SK-N-SH treated with all-trans-retinoic acid at 6 μM for 48 hours (cell line): ENCODE results near the gene THADA.
"Not testable (repeated sequence)": the region's sequence is repeated elsewhere in the genome, so short reads cannot be mapped to it uniquely, and the experiment has no call there.

Source experiments
- ATAC-seq: fragments of 200-7000 bp; cut with Tn5 transposase; 3 replicates; pipeline ENCODE4 v1.9.1; 2020; ENCODE audit warnings: mild to moderate bottlenecking, moderate library complexity
- BACH2 ChIP-seq: fragments of 250-450 bp; sonication (Bioruptor Pico); IDR thresholded peaks from 2 replicates; pipeline ENCODE4 v1.9.0; 2021; ENCODE audit warnings: mild to moderate bottlenecking, borderline replicate concordance
- ESRRG ChIP-seq: fragments of 250-450 bp; sonication (Bioruptor Pico); IDR thresholded peaks from 2 replicates; pipeline ENCODE4 v1.6.1; 2021; ENCODE audit warnings: mild to moderate bottlenecking
- GLIS3 ChIP-seq: fragments of 250-450 bp; sonication (Bioruptor Pico); IDR thresholded peaks from 2 replicates; pipeline ENCODE4 v1.5.0; 2020; ENCODE audit warnings: mild to moderate bottlenecking, moderate library complexity
- OSR1 ChIP-seq: fragments of 250-450 bp; sonication (Bioruptor Pico); IDR thresholded peaks from 2 replicates; pipeline ENCODE4 v1.8.0; 2022; ENCODE audit warnings: moderate library complexity, mild to moderate bottlenecking, inconsistent platforms
- RARB ChIP-seq: fragments of 250-450 bp; sonication (Bioruptor Pico); IDR thresholded peaks from 2 replicates; pipeline ENCODE4 v1.8.0; 2021; ENCODE audit warnings: mild to moderate bottlenecking, moderate library complexity
- TCF4 ChIP-seq: fragments of 250-450 bp; sonication (Bioruptor Pico); IDR thresholded peaks from 2 replicates; pipeline ENCODE4 v1.8.0; 2021; ENCODE audit warnings: mild to moderate bottlenecking, moderate library complexity, borderline replicate concordance
- TOX ChIP-seq: fragments of 250-450 bp; sonication (Bioruptor Pico); IDR thresholded peaks from 2 replicates; pipeline ENCODE4 v1.8.0; 2021; ENCODE audit warnings: mild to moderate bottlenecking, moderate library complexity, borderline replicate concordance
- ZC3H10 ChIP-seq: fragments of 250-450 bp; sonication (Bioruptor Pico); IDR thresholded peaks from 2 replicates; pipeline ENCODE4 v1.5.1; 2021; ENCODE audit warnings: mild to moderate bottlenecking, moderate library complexity
- ZFP3 ChIP-seq: fragments of 250-450 bp; sonication (Bioruptor Pico); IDR thresholded peaks from 2 replicates; pipeline ENCODE4 v1.5.0; 2020; ENCODE audit warnings: mild to moderate bottlenecking, moderate library complexity
- ZFP30 ChIP-seq: fragments of 450-650 bp; formaldehyde crosslinking; IDR thresholded peaks from 2 replicates; pipeline ENCODE4 v1.5.0; 2022; ENCODE audit warnings: mild to moderate bottlenecking, moderate library complexity
- ZNF565 ChIP-seq: fragments of 450-650 bp; formaldehyde crosslinking; conservative IDR thresholded peaks from 2 replicates; pipeline ENCODE4 v1.5.0; 2020; ENCODE audit warnings: low read depth, mild to moderate bottlenecking, moderate library complexity
- ZNF70 ChIP-seq: fragments of 450-650 bp; formaldehyde crosslinking; IDR thresholded peaks from 2 replicates; pipeline ENCODE4 v1.5.0; 2020; ENCODE audit warnings: mild to moderate bottlenecking, moderate library complexity
- ZNF8 ChIP-seq: fragments of 450-650 bp; formaldehyde crosslinking; IDR thresholded peaks from 2 replicates; pipeline ENCODE4 v1.5.0; 2020; ENCODE audit warnings: mild to moderate bottlenecking, moderate library complexity
- TF ChIP-seq, protein P1 (sequence below): fragments of 250-450 bp; sonication (Bioruptor Pico); IDR thresholded peaks from 2 replicates; pipeline ENCODE4 v1.5.1; 2020; ENCODE audit warnings: low read depth, mild to moderate bottlenecking, moderate library complexity
- TF ChIP-seq, protein P2 (sequence below): fragments of 250-450 bp; sonication (Bioruptor Pico); IDR thresholded peaks from 2 replicates; pipeline ENCODE4 v1.5.0; 2020; ENCODE audit warnings: mild to moderate bottlenecking, moderate library complexity
- TF ChIP-seq, protein P3 (sequence below): fragments of 250-450 bp; sonication (Bioruptor Pico); IDR thresholded peaks from 2 replicates; pipeline ENCODE4 v1.5.1; 2021; ENCODE audit warnings: mild to moderate bottlenecking, moderate library complexity

The THADA gene

DNA sequence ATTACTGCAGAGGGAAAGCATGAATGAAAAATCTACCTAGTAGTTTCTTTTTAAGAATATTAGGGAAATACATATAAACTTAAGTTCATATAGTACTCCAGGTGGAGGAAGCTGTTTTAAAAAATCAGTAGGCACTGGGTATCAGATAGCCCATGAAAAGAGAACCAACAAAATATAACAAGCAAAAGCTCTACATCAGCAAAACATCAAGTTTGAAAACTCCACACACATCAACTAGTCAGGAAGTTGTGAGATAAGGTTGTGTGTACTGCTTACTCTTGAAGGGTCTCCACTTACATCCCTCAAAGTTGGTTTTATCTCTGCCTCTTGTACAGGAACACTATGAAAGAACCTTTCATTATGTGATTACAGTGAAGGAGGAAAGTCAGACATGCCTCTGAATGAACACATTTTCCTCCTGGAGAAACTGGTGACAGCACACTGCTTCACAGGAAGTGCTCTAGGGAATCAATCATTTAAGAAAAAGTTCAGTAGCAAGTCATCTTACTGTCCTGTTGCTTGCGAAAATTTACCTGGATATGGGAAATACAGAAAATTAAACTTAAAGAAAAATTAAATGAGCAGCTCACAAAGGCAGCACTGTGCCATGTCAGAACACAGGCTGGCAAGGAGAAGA, 57.7 kb downstream of the THADA start:
- ATAC-seq = no peak
- no peak for TF ChIP-seq OSR1
- TF ChIP-seq TCF4 (CRISPR knock-in tag) = no peak
- TF ChIP-seq, protein P1, sequence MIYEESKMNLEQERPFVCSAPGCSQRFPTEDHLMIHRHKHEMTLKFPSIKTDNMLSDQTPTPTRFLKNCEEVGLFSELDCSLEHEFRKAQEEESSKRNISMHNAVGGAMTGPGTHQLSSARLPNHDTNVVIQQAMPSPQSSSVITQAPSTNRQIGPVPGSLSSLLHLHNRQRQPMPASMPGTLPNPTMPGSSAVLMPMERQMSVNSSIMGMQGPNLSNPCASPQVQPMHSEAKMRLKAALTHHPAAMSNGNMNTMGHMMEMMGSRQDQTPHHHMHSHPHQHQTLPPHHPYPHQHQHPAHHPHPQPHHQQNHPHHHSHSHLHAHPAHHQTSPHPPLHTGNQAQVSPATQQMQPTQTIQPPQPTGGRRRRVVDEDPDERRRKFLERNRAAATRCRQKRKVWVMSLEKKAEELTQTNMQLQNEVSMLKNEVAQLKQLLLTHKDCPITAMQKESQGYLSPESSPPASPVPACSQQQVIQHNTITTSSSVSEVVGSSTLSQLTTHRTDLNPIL (CRISPR knock-in tag) = no peak
- TF ChIP-seq ZNF565 = no peak
- TF ChIP-seq ZC3H10 (CRISPR knock-in tag) = no peak
- TF ChIP-seq RARB (CRISPR knock-in tag) = no peak
- TF ChIP-seq TOX (CRISPR knock-in tag) = no peak
- TF ChIP-seq ZNF70 = no peak
- no peak for TF ChIP-seq ZFP3
- no peak for TF ChIP-seq GLIS3 (CRISPR knock-in tag)

DNA sequence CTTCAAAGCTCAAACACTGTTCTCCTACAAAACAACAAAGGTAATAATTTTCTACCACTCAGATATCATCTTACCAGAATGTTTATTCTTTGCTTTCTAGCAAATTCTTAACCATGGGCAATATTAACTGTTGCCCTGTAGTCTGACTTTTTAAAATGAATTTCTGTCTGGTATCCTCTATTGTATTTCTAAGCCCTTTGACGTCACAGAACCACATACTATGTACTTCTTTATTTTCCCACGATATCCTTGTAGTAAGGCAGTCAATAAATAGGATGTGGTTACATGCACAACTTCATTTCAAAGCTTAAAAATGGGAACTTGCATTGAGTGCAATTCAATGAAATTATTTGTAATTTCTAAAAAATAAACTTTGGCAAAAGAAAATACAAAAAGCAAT, 58.7 kb downstream of the THADA start:
- no peak for ATAC-seq
- TF ChIP-seq, protein P2, sequence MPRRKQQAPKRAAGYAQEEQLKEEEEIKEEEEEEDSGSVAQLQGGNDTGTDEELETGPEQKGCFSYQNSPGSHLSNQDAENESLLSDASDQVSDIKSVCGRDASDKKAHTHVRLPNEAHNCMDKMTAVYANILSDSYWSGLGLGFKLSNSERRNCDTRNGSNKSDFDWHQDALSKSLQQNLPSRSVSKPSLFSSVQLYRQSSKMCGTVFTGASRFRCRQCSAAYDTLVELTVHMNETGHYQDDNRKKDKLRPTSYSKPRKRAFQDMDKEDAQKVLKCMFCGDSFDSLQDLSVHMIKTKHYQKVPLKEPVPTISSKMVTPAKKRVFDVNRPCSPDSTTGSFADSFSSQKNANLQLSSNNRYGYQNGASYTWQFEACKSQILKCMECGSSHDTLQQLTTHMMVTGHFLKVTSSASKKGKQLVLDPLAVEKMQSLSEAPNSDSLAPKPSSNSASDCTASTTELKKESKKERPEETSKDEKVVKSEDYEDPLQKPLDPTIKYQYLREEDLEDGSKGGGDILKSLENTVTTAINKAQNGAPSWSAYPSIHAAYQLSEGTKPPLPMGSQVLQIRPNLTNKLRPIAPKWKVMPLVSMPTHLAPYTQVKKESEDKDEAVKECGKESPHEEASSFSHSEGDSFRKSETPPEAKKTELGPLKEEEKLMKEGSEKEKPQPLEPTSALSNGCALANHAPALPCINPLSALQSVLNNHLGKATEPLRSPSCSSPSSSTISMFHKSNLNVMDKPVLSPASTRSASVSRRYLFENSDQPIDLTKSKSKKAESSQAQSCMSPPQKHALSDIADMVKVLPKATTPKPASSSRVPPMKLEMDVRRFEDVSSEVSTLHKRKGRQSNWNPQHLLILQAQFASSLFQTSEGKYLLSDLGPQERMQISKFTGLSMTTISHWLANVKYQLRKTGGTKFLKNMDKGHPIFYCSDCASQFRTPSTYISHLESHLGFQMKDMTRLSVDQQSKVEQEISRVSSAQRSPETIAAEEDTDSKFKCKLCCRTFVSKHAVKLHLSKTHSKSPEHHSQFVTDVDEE (CRISPR knock-in tag) = no peak
- TF ChIP-seq BACH2 = 0 out of 2 replicates have a peak, but pooled peaks have one; percentile 24

DNA sequence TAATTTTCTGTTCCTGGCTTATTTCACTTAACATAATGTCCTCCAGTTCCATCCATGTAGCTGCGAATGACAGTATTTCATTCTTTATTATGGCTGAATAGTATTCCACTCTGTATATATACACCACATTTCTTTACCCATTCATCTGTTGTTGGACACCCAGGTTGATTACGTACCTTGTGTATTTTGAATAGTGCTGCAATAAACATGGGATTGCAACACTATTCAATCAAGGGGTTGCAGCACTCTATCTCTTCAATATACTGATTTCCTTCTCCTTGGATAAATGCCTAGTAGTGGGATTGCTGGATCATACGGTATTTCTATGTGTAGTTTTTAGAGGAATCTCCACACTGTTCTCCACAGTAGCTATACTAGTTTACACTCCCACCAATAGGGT, 61.3 kb downstream of the THADA start:
- ATAC-seq = no peak
- TF ChIP-seq RARB (CRISPR knock-in tag) = no peak

DNA sequence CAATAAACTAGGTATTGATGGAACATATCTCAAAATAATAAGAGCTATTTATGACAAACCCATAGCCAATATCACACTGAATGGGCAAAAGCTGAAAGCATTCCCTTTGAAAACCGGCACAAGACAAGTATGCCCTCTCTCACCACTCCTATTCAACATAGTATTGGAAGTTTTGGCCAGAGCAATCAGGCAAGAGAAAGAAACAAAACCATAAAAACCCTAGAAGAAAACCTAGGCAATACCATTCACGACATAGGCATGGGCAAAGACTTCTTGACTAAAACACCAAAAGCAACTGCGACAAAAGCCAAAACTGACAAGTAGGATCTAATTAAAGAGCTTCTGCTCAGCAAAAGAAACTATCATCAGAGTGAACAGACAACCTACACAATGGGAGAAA, 63.3 kb downstream of the THADA start:
- not testable (repeated sequence) for ATAC-seq

DNA sequence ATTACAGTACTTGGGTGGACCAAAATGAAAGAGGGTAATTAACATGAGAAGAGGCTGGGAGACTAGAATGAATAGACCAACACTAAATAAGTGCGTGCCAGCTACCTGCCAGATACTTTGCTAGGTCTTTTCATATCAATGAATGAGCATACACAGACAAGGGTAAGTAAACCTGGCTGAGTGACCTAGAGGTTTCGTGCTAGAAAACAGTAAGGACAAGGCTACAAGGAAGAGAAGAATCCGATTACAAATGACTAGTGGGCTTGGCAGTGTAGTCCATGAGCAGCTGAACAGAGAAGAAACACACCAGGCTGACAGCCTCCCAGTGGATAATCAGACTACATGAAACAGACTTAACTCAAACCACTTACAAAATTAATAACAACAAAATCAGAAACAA, 64.6 kb downstream of the THADA start:
- no peak for ATAC-seq
- TF ChIP-seq, protein P2 (CRISPR knock-in tag) = no peak
- TF ChIP-seq, protein P1 (CRISPR knock-in tag) = no peak
- TF ChIP-seq GLIS3 (CRISPR knock-in tag) = no peak
- TF ChIP-seq ZNF70 = no peak
- TF ChIP-seq TOX (CRISPR knock-in tag) = no peak
- no peak for TF ChIP-seq BACH2
- TF ChIP-seq OSR1 = no peak

DNA sequence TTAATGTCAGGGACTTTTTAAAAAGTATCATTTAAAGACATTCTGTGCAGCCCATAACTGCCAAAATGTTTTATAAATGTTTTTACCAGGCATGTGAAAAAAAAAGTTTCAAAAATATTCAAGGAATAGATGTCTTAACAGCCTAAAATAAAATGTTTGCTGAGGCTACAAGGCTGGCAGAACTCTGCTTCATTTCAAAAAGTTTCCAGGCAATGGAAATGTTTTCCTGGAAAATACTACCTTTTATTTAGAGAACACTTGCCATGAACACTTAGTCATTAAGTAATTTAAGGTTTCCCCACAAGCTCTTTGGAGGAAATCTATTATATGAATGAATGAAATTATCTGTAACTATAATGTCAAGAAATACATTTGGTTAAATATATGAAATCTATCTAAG, 68.8 kb downstream of the THADA start:
- no peak for TF ChIP-seq BACH2
- no peak; the same call in 1 of the 2 replicates for TF ChIP-seq ESRRG (CRISPR knock-in tag)
- TF ChIP-seq, protein P3, sequence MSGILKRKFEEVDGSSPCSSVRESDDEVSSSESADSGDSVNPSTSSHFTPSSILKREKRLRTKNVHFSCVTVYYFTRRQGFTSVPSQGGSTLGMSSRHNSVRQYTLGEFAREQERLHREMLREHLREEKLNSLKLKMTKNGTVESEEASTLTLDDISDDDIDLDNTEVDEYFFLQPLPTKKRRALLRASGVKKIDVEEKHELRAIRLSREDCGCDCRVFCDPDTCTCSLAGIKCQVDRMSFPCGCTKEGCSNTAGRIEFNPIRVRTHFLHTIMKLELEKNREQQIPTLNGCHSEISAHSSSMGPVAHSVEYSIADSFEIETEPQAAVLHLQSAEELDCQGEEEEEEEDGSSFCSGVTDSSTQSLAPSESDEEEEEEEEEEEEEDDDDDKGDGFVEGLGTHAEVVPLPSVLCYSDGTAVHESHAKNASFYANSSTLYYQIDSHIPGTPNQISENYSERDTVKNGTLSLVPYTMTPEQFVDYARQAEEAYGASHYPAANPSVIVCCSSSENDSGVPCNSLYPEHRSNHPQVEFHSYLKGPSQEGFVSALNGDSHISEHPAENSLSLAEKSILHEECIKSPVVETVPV = no peak
- TF ChIP-seq, protein P2 (CRISPR knock-in tag) = no peak
- no peak for TF ChIP-seq GLIS3 (CRISPR knock-in tag)
- no peak for TF ChIP-seq OSR1
- TF ChIP-seq ZNF70 = no peak
- TF ChIP-seq ZNF565 = no peak
- no peak for TF ChIP-seq ZFP30
- TF ChIP-seq ZNF8 (CRISPR knock-in tag) = no peak
- no peak for ATAC-seq
